ENCODE results near the gene ANKZF1. TPM values are rescaled to one million over a fixed set of nuclear protein-coding genes. Genes with fewer than 3 reads are reported as not detected.

ANKZF1 gene
- total RNA-seq, 1 donor from 2014 or later: 50.3 TPM

DNA sequence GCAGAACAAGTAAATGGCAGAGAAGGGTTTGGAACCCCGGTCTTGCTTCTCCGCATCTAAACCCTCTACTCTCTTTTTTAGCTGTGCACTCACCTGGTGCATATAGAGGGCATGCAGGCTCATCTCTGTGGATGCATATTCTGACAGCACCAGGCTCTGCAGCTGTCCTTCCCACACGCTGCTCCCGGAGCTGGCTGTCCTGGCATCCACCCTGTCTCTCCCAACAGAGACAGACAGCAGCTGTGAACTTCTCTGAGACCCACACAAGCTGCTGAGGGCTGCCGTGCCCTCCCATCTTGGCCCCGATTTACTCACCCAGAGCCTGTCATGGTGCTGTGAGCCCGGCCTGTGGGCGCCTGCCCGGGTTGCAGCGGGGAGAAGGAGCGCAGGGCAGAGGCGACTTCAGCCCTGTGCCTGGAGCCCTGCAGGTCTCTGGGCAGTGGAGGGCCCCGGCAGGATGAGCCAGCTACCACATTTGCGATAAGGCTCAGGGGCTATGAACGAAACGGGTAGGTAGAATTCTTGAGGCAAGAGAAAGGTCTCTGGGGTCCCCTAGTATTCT, 7.6 kb upstream of the ANKZF1 start:
- TF ChIP-seq, protein P1, sequence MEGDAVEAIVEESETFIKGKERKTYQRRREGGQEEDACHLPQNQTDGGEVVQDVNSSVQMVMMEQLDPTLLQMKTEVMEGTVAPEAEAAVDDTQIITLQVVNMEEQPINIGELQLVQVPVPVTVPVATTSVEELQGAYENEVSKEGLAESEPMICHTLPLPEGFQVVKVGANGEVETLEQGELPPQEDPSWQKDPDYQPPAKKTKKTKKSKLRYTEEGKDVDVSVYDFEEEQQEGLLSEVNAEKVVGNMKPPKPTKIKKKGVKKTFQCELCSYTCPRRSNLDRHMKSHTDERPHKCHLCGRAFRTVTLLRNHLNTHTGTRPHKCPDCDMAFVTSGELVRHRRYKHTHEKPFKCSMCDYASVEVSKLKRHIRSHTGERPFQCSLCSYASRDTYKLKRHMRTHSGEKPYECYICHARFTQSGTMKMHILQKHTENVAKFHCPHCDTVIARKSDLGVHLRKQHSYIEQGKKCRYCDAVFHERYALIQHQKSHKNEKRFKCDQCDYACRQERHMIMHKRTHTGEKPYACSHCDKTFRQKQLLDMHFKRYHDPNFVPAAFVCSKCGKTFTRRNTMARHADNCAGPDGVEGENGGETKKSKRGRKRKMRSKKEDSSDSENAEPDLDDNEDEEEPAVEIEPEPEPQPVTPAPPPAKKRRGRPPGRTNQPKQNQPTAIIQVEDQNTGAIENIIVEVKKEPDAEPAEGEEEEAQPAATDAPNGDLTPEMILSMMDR (conservative IDR thresholded peaks at IDR 0.05; ENCODE audit: low read depth, low read length): no peak
- no peak for DNase-seq (ENCODE audit: low read depth)
- no peak overlapping the region for H3K4me3 ChIP-seq (ENCODE audit: low read depth, low read length)

DNA sequence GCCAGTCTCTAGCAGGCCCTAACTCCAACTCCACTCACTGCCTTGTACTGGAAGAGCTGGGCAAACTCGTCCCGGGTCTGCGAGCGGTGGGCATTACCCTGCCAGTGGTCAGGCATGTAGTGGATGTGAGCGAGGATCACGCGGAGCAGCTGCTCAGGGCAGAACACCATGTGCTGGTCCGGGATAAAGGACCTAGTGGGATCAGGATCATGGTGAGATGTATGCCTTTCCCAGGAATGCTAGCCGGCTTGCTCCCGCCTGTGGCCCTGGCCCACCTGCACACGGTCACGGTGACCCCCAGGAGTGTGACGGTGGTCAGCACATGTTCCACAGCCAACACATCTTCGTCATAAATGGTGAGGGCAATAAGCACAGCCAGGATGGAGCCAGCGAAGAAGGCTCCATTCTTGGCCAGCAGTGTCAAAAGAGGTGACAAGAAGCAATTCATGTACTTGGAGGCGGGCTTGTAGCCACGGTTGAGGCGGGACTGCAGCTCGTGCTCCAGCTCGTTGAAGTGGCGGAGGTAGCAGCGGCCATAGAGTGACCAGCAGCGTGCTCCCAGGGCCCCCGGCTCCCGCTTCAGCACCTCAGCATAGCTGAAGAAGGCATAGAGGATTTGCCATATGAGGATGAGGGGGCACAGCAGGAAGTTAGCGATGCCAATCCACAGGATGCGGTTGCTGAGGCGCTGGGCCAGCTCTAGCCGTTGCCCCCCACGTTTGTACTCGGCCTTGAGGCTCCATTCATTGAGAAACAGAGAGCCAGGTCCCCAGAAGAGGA, 5.6 kb upstream of the ANKZF1 start:
- no peak for DNase-seq (ENCODE audit: low read depth)
- TF ChIP-seq, protein P1 (conservative IDR thresholded peaks at IDR 0.05; ENCODE audit: low read depth, low read length): no peak
- no peak overlapping the region for H3K4me3 ChIP-seq (ENCODE audit: low read depth, low read length)

DNA sequence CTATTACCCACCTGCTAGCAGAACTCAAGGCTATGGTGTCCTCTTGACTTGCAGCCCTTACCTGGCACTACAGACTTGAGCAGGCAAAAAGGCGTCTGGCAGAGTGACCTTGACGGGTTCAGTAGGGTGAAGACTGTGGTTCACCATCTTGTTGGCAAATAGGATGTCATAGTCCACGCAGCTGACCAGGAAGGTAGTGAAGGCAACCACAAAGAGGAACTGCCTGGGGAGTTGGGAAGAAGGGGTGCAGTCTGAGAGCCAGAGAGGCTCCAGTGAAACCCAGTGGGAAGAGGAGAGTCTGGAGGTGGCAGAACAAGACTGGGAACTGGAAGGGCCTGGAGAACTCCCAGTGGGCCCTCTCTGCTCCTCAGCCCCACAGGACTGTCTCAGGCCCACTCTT, 4.3 kb upstream of the ANKZF1 start:
- no peak overlapping the region for H3K4me3 ChIP-seq (ENCODE audit: low read depth, low read length)
- TF ChIP-seq, protein P1 (conservative IDR thresholded peaks at IDR 0.05; ENCODE audit: low read depth, low read length): no peak
- DNase-seq (ENCODE audit: low read depth): no peak

DNA sequence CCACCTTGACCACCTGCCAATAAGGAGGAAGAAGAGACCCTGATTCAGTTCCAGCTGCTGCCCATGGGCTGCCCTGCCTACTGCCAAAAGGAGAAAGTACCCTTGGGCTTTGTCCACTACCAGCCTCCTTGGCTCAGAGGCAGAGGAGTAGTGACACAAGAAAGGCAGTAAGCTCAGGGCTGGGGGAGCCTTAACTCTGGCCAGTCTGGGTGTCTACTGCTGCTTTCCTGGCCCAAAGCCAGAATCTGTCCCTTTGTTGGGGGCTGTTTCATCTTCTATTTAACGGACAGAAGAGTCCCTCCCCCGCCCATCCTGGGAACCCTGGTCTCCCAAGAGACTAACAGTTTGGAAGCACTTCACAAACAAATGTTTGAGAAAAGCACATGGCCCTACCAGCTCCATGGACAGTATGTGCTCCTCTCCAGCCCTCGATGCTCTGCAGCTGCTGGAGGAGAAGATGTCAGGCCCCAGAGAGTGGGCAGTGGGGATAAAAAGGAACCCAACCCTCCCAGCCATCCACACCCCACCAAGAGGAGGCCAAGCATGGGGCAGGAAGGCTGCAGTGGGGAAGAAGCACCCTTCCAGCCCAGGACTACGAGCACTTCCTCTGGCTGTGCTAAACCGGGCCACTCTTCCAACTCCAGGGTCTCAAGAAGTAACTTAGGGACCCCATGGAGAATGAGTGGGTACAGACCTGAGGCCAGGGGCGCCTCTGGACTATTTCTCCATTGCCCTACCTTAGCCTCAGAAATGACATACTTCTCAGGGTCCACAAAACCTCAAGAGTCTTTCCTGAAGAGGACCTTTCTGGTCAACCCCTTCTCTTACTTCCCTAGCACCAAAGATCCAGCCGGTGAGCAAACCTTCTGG, 1.3 kb upstream of the ANKZF1 start:
- DNase-seq (ENCODE audit: low read depth): no peak
- peak overlapping the region; percentile 76 for H3K4me3 ChIP-seq (ENCODE audit: low read depth, low read length)
- TF ChIP-seq, protein P1 (conservative IDR thresholded peaks at IDR 0.05; ENCODE audit: low read depth, low read length): no peak

DNA sequence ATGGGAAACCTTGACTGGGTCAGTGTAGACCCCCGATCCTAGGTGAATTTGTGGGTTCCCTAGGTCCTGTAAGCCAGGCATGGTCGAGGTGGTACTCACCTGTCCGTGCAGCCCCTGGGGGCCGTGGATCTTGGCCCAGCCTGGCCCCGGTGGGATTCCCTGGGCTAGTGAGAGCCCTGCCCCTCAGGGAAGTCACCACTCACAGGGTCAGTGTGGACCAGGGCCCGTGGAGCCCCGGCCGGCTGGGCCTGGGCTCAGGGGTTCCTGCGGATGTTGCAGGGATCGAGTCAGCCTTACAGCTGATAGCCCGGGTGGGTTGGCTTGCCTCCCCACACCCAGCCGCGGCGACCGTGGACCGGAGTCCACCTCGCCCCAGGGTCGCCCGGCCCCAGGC, 698 bp upstream of the ANKZF1 start:
- TF ChIP-seq, protein P1 (conservative IDR thresholded peaks at IDR 0.05; ENCODE audit: low read depth, low read length): no peak
- DNase-seq (ENCODE audit: low read depth): no peak

DNA sequence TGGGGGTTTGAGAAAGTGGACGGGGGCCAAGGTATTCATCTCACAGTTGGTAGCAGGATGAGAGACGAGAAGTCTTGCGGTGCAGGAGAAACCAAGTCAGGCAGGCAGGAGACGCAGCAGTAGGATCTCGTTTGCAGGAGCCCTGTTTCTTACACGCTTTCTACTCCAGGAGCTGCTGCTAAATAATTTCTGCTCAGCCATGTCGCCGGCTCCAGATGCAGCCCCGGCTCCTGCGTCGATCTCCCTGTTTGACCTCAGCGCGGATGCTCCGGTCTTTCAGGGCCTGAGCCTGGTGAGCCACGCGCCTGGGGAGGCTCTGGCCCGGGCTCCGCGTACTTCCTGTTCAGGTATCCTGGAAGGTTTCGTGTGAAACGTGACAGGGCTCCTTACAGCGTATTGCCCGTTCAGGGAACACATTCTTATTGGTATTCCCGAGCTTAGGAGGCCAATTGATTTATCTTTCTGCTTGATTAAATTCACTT, 494 bp downstream of the ANKZF1 start:
- no peak for DNase-seq (ENCODE audit: low read depth)
- peak overlapping the region; percentile 76 for H3K4me3 ChIP-seq (ENCODE audit: low read depth, low read length)
- TF ChIP-seq, protein P1 (conservative IDR thresholded peaks at IDR 0.05; ENCODE audit: low read depth, low read length): no peak

More for the DNA sequence above, 698 bp upstream of the ANKZF1 start:
- H3K4me3 ChIP-seq (ENCODE audit: low read depth, low read length): peak overlapping the region; percentile 76

All from epithelial cell of proximal tubule (primary cell).